CD4-positive, alpha-beta T cell treated with Interleukin-6 at 100 ng/mL for 8 hours (primary cell): ENCODE results near the gene ZNF736.
"Not testable (repeated sequence)": the region's sequence is repeated elsewhere in the genome, so short reads cannot be mapped to it uniquely, and the experiment has no call there.

Source experiments
- DNase-seq: peaks from one replicate; pipeline ENCODE4 v3.0.0-alpha.2; 2020; ENCODE audit warnings: mixed read lengths, low spot score

The ZNF736 gene

DNA sequence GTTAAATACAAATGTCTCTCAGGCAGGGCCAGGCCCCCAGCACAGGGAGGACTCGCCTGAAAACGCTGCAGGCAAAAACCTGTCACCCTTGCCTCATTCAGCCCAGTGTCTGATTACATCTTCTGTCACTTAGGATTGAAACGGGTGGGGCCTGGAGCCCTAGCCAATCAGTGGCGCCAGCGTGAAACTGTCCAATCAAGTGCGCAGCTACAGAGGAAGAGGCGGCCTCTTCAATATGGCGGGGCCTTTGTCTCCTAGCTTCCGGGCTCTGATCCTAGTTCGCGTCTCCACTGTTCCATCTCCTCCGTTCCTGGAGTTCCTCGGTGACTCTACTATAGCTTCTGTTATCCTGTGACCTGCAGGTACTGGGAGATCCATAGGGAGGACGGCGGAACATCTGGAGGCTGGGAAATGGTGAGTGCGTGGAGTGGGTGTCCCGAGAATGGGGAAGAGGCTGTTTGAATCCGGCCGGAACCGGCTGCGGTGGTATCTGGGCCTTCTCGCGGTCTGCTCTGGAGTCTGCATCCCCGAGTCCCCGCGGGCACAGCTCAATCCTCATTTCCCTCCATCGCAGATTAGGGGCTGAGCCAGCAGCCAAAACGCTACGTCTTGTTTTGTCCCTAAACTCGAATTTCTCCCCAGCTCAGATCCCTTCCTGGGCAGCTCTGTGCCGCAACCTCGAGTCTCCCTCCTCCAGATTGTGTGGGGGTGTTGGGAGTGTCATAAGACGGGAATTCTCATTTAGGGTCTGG lies at the start of gene ZNF736:
ZNF736 (plus strand) TSS at position 222 of the 752 bp plus-strand sequence; CDS start at position 412, 190 bp downstream.
- peak; percentile 88 for DNase-seq

DNA sequence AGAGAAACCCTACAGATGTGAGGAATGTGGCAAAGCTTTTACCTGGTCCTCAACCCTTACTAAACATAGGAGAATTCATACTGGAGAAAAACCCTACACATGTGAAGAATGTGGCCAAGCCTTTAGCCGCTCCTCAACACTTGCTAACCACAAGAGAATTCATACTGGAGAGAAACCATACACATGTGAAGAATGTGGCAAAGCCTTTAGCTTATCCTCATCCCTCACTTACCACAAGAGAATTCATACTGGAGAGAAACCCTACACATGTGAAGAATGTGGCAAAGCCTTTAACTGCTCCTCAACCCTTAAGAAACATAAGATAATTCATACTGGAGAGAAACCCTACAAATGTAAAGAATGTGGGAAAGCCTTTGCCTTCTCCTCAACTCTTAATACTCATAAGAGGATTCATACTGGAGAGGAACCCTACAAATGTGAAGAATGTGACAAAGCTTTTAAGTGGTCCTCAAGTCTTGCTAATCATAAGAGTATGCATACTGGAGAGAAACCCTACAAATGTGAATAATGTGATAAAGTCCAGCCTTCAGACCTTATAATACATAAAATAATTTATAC lies 47.3 kb upstream of the ZNF736 start:
- no peak for DNase-seq

DNA sequence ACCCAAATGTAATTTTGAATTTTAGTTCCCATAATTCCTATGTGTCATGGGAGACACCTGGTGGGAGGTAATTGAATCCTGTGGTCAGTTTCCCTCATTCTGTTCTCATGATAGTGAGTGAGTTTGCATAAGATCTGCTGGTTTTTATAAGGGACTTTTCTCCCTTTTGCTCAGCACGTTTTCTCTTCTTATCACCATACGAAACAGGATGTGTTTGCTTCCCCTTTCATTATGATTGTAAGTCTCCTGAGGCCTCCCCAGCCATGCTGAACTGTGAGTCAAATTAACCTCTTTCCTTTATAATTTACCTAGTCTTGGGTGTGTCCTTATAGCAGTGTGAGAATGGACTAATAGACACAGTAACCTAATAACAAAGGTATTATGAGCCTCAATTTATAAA lies 36.1 kb upstream of the ZNF736 start:
- DNase-seq, result no peak

DNA sequence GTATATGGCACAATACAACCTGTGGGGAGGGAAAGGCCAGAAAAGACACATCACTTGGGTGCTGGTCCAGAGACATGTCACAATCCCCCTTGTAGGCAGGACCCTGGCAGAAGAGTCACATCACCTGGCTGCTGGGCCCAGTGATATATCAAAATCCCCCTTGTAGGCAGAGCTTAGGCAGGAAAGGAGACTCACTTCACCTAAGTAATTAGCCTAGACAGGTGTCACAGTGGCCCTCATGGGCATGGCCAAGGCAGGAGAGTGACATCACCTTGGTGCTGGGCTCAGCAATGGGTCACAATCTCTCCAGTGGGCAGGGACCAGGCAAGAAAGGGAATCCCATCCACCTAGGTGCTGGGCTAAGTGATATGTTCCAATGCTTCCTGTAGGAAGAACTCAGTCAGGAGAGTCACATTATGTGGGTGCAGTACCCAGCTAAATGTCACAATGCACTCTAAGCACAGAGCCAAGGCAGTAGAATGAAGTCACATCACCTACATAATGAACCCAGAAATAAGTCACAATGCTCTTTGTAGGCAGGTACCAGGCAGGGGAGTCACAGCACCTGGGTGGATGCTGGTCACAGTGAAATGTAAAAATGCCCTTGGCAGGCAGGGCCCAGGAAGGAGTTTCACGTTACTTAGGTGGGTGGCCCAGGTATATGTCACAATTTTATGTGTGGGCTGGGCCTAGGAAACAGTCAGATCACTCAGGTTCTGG lies 18.9 kb upstream of the ZNF736 start:
- DNase-seq, result no peak

DNA sequence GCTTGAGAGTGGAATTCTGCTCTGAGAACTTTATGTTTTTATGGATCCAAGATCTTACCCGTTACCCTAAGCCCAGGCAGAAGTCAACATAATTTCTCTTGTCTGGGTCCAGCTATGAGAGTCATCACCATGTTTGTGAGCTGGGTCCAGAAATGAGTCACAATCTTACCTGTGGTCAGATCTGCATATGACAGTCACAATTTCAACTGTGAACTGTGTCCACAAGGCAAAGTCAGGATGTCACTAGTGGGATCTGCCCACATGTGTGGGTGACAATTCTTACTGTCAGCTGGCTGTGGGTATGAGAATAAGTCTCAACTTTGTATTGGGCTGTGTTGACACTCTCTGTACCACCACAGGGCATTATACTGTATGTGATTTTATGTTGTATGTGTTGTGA lies 16.3 kb upstream of the ZNF736 start:
- DNase-seq, result not testable (repeated sequence)

DNA sequence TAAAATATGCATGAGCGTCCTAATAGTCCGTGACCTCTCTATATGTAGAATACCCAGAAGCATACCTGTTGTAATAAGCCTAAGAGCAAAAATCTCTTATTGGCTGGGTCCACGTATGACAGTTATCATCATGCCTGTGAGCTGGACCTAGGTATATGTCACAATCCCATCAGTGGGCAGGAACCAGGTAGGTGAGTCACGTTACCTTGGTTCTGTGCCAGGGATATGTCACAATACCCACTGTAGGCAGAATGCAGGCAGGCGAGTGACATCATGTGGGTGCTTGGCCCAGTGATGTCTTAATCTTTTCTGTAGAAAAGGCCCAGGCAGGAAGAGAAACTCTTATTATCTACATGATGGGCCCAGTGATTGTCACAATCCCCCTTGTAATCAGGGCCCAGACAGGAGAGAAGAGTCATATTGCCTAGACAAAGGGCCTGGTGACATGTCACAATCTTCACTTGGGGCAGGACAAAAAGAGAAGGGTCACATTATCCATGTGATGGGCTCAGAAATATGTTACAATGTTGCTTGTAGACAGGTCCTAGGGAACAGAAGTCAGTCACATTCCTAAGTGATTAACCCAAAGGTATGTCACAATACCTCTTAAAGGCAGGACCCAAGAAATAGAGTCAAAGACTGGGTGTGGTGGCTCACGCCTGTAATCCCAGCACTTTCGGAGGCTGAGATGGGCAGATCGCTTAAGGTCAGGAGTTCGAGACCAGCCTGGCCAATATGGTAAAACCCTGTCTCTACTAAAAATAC lies 12.9 kb upstream of the ZNF736 start:
- DNase-seq, result no peak

DNA sequence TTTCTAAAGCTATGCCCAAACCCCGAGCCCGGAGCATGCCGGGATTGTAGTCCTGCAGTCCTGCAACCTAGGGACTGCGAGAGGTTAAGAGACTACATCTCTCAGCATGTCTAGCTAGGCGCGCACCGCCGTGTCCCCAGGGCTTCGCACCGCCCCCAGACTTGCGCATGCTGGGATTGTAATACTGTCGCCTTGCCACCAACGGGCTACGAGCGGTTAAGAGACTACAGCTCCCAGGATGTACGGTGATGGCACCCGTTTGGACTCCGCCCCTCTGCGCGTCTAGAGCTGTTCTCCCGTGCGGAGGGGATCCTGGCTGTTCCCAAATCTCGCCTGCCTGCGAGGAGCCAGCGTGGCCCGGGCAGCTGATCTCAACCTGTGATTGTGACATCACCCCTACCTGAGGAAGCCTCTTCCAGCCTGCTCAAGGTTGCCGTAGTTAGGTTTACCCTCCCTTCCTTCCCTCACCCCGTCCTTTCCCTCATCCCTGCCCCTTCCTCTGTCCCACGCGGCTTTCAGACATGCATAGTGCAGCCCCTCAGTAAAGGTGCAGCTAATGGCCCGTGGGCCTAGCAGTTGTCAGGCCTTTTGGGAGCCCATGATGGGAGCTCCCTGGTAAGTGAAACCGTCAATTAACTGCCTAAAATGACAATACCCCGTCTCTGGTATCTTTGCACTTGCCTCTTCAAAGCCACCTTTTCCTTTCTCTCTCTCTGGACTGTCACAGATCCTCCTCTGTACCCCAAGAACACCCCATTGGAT lies 6.3 kb upstream of the ZNF736 start:
- peak; percentile 94 for DNase-seq

DNA sequence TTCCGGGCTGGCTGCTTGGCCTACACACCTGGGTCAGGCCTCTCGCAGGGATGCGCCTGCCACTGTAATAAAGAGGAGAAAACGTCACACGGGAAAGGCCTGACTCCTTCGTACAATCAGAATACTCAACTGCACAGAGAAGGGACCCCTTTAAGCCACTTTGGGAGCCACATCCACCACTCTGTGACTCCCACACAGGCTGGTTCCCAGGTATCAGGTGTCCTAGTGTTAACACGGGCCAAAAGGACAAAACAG lies 5.8 kb upstream of the ZNF736 start:
- DNase-seq, result no peak

DNA sequence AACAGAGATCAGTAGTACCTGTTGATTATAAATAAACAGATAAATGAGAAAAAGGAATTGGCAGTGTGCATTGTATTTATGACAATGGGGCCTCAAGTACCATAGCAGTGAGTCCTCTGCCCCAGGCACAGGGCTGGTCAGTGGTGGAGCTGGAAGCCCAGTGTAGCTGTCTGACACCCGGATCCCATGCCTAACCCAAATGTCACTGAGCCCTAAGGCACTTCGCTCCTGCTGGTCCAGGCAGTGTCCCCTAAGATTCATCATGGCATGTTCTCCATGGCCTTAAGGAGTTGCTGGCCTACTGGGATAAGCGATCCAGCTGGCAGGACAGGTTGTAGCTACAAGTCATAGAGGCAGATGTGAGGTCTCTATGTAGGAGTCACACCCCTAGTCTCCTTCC lies 3.3 kb upstream of the ZNF736 start:
- no peak for DNase-seq

DNA sequence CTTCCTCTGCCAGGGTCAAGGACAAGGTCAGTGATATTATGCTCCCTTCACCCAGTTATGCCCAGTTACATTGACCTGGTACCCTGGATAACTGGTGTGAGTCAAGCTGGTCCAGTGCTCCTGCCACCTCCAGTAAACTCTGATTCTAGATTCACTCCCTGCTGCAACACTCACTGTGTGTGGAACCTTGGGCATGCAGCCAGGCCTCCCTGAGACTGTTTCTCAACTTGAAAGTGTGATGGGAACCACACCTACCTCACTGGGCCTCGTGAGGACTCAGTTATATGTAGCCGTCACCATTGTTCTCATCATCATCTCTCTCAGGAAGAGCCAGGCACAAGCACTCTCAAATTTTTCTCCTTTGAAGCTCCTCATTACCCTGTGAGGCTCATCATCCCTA lies 935 bp upstream of the ZNF736 start:
- no peak for DNase-seq

DNA sequence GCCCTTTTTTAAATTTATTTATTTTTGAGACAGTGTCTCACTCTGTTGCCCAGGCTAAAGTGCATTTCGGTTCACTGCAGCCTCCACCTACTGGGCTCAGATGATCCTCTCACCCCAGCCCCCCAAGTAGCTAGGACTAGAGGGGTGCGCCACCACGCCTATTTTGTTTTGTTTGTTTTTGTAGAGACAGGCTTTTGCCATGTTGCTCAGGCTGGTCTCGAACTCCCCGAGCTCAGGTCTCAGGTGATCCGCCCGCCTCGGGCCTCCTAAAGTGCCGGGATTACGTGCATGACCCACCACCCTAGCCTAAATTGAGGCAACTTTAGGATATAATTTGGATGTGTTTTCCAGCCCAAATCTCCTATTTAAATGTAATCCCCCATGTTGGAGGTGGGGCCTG lies 805 bp downstream of the ZNF736 start:
- DNase-seq, result no peak

DNA sequence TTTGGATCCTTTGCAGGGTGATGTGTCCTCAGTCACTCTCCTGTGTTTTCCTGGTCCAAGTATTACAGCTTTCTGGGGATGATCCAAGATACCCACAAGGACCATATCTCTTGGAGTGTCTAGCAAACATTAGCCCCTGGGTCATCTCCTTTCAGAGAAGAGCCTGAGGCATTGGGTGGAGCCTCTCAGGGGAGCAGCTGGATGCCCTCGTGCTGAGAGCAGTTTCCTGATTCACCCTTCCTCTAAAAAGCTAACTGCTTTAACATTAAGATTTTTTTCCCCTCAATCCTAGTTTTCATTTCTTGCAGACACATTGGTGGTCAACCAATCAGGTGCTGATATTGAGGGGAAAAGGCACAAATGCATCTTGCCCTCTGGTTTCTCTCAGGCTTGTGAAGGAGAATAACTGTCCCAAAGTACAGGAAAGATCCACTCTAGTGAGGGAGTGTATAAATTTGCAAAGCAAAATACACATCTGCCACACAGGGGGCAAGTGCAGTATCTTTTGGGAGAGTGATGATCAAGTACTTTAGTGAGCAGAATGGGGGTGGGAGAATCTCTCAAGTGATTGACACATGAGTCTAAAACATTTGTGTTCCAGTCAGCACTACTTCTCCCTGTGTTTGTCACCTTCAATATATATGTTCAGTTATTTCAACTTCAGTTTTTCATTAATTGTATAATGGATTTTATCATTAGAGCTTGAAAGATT lies 2.4 kb downstream of the ZNF736 start:
- DNase-seq, result not testable (repeated sequence)

DNA sequence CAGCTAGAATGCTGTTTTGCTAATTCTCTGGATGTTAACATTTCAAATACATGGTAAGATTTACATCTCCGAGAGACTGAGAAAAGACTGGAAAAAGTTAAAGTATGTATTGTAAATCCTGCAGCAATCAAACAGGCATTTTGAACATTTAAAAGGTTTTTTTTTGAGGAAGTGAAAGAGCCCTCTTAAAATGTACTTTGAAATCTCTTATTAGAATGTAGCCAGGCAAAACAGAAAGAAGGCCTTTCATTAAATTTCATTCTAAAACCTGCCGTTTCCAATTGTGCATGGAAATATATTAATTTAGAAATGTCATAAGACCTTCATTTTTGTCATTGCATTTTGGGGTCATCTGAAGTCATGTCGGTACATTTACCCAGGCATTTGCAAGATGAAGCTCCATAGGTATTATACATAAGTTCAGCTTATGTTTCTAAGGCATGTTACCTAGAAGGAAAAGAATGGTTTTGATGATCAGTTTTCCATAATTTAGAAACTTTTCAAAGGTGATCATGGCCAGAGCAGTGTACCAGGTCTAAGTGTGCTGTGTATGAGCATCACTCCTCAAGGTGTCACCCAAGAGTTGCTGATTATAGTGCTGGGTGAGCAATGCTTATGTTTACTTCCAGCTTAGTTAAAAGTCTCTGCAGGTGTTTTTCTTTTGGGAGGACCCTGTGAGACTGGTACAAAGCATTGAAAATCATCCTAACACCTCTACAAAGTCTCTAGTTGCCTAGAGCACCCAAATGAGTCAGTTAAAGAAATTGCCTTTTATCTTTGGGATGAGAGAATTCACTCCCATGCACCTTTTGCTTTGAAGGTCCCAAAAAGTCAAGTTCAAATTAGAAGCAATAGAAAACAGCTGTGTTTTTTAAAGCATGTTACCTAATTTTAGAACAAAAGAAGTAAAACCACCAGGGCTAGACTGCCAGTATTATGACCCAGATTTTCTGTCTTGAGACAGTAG lies 7.1 kb downstream of the ZNF736 start:
- DNase-seq, result no peak

DNA sequence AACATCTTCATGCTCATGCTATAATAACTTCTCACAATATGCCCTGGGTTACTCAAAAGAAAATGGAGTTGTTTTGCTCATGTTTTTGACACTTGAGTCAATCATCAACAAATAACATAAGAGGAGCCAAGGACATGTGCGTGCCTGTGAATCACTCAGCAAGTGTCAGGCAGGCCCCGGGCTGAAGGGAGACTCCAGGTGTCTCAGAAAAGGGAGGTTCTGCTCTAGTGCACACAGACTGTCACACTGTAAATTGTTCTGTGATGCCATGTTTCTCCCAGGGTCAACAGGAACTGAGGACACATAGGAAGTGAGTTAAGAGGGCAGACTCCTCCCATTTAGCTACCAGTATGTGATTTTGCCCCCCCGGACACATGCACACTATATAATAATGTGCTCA lies 10.4 kb downstream of the ZNF736 start:
- not testable (repeated sequence) for DNase-seq

DNA sequence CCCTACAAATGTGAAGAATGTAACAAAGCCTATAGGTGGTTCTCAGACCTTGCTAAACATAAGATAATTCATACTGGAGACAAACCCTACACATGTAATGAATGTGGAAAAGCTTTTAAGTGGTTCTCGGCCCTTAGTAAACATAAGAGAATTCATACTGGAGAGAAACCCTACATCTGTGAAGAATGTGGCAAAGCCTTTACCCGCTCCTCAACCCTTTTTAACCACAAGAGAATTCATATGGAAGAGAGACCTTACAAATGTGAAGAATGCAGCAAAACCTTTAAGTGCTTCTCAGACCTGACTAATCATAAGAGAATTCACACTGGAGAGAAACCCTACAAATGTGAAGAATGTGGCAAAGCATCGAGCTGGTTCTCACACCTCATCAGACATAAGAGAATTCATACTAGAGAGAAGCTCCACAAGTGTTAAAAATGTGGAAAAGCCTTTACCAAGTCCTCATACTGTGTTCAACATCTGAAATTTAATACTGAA lies 35.0 kb downstream of the ZNF736 start:
- DNase-seq, result not testable (repeated sequence)

DNA sequence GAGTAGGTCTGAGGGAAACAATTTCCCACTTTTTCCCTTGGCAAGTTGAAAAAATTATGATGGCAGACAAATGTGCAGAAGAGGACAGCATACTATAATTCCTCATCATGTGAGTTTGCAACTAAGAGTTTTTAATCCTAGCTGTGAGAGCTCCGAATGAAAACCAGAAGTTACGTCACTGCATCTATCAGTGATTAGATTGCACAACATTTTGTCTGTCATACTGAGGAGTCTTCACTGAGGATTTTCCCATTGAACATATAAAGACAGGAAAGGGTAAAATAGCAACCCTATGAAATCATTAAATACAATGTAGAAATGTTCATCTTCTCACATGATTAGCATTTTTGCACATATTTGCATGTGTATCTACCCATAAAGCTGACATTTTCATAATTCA lies 45.8 kb downstream of the ZNF736 start:
- DNase-seq, result no peak

DNA sequence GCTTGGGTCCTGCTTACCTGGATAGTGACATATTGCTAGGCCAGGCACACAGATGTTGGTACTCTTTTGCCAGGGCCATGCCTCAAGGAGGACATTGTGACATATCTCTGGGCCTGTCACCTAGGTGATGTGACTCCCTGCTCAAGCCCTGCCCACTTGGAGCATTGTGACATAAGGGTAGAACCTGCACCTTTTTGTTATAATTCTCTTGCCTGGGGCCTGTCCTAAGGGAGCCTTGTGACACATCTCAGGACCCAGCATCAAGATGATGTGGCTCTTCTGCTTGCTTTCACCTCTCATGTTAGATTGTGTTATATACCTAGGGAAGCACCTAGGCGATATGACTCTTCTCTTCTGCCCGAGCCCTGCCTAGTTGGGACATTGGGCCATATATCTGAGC lies 57.4 kb downstream of the ZNF736 start:
- no peak for DNase-seq

DNA sequence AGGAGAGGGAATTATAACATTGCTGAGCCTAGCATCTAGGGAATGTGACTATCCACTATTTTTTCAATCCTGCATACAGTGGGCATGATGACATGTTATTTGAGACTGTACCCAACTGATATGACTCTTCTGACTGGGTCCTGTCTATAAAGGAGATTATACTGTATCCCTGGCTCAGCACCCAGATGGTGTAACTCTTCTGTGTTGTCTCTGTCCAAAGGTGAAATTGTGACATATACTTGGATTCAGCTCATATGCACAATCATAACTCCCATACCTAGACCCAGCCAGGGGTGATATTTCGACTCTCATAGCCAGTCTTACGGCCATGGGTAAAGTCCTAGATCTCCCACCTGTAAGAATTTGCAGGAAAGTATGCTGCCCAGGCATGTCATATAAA lies 59.3 kb downstream of the ZNF736 start:
- DNase-seq, result no peak

DNA sequence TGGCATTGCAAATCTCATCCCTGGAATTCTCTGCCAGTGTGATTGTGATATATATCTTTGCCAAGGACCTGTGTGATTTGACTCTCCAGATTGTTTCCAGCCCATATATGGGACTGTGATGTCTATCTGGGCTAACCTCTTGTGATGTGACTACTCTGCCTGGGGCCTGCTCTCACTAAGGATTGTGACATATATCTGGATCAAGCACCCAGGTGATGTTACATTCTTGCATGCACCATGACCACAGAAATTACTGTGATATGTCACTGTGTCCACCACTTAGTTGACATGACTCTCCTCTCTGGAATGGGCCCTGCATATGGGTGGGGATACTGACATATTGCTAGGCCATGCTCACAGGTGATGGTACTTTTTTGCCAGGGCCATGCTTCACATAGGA lies 86.6 kb downstream of the ZNF736 start:
- no peak for DNase-seq
